ENCODE measurements around the gene FANCI. TPM values are rescaled to one million over a fixed set of nuclear protein-coding genes. Genes with fewer than 3 reads are reported as not detected.
"Not testable (repeated sequence)": the region's sequence is repeated elsewhere in the genome, so short reads cannot be mapped to it uniquely, and the experiment has no call there.

Gene FANCI
- total RNA-seq, 3 donors from 2014 or later, result 50.3 to 65.1 (median 52.6) TPM

- H3K9me3 Mint-ChIP-seq, result no peaks in the 10 kb centered on the region
- no peak overlapping the region for H3K4me3 Mint-ChIP-seq
- ATAC-seq, result no peak
- DNase-seq, result no peak
- H3K27me3 Mint-ChIP-seq (ENCODE audit: low read depth), result peaks cover 2% of the 10 kb centered on the region
- H3K36me3 Mint-ChIP-seq (ENCODE audit: insufficient read depth), result no peaks in the 10 kb centered on the region
- H3K4me1 Mint-ChIP-seq (ENCODE audit: low read depth), result peaks cover 28% of the 10 kb centered on the region
Observed at GRCh38 chr15:89208256-89208655, 35.5 kb upstream of the FANCI start.

GRCh38 chr15:89209057-89209456 lies 34.7 kb upstream of the FANCI start:
- H3K36me3 Mint-ChIP-seq (ENCODE audit: insufficient read depth), result no peaks in the 10 kb centered on the region
- H3K4me1 Mint-ChIP-seq (ENCODE audit: low read depth), result peaks cover 20% of the 10 kb centered on the region
- H3K4me3 Mint-ChIP-seq, result no peak overlapping the region
- H3K27me3 Mint-ChIP-seq (ENCODE audit: low read depth), result peaks cover 2% of the 10 kb centered on the region
- ATAC-seq (no peak), DNase-seq (no peak)
- no peaks in the 10 kb centered on the region for H3K9me3 Mint-ChIP-seq

DNA sequence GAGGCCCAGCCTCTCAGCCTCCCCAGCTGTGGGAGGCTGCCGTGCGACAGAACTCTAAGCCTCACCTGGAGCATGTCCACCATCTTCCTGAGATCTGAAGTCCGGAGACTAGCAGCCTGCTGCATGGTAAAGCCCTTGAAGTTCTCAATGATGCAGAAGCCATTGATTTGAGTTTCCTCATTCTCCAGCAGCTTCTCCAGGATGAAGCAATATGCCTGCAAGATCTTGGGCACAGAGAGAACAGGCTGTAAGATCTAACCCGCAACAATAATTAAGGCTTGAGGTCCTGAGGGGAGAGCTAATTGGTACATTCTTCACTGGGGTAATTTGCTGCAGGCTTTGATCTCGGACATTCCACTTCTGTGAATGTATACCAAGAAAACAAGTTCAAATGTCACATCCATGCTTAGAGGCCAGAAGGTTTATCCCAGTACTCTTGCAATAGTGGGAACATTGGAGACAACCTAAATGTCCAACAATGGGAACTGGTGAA lies 32.1 kb upstream of the FANCI start:
- H3K9me3 Mint-ChIP-seq, result no peaks in the 10 kb centered on the region
- no peaks in the 10 kb centered on the region for H3K36me3 Mint-ChIP-seq (ENCODE audit: insufficient read depth)
- no peak overlapping the region for H3K4me3 Mint-ChIP-seq
- H3K4me1 Mint-ChIP-seq (ENCODE audit: low read depth), result peaks cover 6% of the 10 kb centered on the region
- H3K27me3 Mint-ChIP-seq (ENCODE audit: low read depth), result peaks cover 2% of the 10 kb centered on the region
- ATAC-seq, result no peak
- DNase-seq, result no peak

GRCh38 chr15:89215627-89216026 lies 28.2 kb upstream of the FANCI start:
- no peak for DNase-seq
- ATAC-seq, result no peak
- H3K9me3 Mint-ChIP-seq, result no peaks in the 10 kb centered on the region
- peaks cover 3% of the 10 kb centered on the region for H3K27me3 Mint-ChIP-seq (ENCODE audit: low read depth)
- H3K4me1 Mint-ChIP-seq (ENCODE audit: low read depth), result no peaks in the 10 kb centered on the region
- no peak overlapping the region for H3K4me3 Mint-ChIP-seq
- H3K36me3 Mint-ChIP-seq (ENCODE audit: insufficient read depth), result no peaks in the 10 kb centered on the region

- Mint-ChIP-seq H3K36me3 (ENCODE audit: insufficient read depth) (no peaks in the 10 kb centered on the region), H3K9me3 (no peaks in the 10 kb centered on the region), H3K4me1 (ENCODE audit: low read depth) (no peaks in the 10 kb centered on the region), H3K27me3 (ENCODE audit: low read depth) (peaks cover 3% of the 10 kb centered on the region), H3K4me3 (no peak overlapping the region)
- ATAC-seq (no peak), DNase-seq (no peak)
Observed at GRCh38 chr15:89217031-89217430, 26.7 kb upstream of the FANCI start.

DNA sequence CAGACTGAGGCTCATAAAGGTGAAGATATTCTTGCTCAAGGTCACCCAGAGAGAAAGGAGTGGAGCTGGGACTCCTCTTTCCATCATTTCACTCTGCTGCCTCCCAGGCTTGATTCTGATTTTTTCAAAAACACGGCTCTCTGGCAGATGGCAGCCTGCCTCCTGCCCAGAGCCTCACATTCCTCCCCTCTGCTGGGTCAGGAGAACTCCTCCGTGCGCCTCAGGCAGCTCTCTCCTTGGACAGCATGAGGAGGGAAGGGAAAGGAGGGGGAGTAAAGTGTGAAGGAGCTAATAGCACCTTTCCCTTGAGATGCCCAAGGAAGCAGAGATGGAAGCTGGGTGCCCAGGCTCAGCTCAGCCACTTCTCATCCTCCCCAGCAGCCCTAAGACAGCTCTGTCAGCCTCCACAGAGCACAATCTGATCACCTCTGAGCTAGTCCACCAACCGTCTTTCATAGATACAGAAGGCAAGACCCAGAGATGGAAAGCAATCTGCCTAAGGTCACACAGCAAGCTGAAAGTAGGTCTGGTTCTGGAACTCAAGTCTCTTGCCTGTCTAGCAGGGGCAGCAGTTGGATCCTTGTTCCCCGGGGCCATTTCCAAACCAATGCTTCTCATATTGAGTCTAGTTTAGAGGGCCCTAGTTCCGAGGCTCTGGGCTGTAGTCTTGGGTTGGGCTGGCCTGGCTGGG lies 25.9 kb upstream of the FANCI start:
- Mint-ChIP-seq H3K27me3 (ENCODE audit: low read depth) (peaks cover 3% of the 10 kb centered on the region), H3K9me3 (no peaks in the 10 kb centered on the region), H3K4me1 (ENCODE audit: low read depth) (no peaks in the 10 kb centered on the region), H3K36me3 (ENCODE audit: insufficient read depth) (no peaks in the 10 kb centered on the region), H3K4me3 (no peak overlapping the region)
- no peak for ATAC-seq
- DNase-seq, result no peak

DNA sequence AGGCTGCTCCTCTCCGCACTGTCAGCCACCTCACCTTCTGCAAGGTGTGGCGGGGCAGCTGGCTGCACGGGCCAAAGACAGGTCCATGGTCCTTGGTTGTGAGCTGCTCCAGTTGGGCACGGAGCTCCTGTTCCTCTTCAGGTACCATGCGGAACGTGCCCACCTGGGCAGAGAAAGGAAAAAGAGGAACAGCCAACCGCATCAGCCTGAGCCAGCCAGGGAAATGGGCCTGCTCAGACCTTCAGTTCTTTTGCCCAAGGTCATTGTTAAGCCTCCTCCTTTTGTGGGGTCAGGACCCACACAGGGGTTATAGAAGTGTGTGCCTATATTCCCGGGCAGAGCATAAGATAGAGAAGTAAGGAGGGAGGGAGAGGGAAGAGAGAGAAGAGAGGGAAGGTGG lies 25.2 kb upstream of the FANCI start:
- DNase-seq (no peak), ATAC-seq (no peak)
- no peaks in the 10 kb centered on the region for H3K36me3 Mint-ChIP-seq (ENCODE audit: insufficient read depth)
- H3K27me3 Mint-ChIP-seq (ENCODE audit: low read depth), result peaks cover 3% of the 10 kb centered on the region
- no peak overlapping the region for H3K4me3 Mint-ChIP-seq
- no peaks in the 10 kb centered on the region for H3K4me1 Mint-ChIP-seq (ENCODE audit: low read depth)
- H3K9me3 Mint-ChIP-seq, result no peaks in the 10 kb centered on the region

DNA sequence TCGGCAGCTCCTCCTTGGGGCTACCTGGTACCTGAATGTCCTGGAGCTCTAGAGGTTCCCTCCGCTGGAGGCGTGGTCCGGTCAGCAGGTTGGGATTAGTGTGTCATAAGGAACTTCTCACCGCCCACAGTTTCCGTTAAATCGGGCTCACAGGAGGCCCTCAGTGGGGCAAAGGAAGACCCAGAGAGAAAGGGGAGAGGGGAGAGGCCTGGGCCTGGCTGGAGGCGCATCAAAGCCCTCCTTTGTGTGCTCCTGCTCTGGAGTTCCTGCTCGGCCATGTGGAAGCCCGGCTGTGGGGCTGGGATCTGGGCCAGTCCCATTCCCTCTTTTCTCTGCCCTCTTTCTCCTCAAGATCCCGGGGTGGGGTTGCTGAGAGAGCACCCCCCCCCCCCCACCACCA lies 22.2 kb upstream of the FANCI start, which contains the start of gene RLBP1:
Gene RLBP1 (minus strand): TSS at position 37 of the 400 bp plus-strand sequence. CDS start 2,604 bp downstream, outside the sequence.
- H3K4me1 Mint-ChIP-seq (ENCODE audit: low read depth), result no peaks in the 10 kb centered on the region
- H3K9me3 Mint-ChIP-seq, result no peaks in the 10 kb centered on the region
- DNase-seq (no peak), ATAC-seq (no peak)
- H3K27me3 Mint-ChIP-seq (ENCODE audit: low read depth), result peaks cover 3% of the 10 kb centered on the region
- no peak within 1 kb of the TSS for H3K4me3 Mint-ChIP-seq
- H3K36me3 Mint-ChIP-seq (ENCODE audit: insufficient read depth), result no peaks in the 10 kb centered on the region

GRCh38 chr15:89225588-89225987 lies 18.2 kb upstream of the FANCI start:
- DNase-seq, result no peak
- Mint-ChIP-seq H3K36me3 (ENCODE audit: insufficient read depth) (no peaks in the 10 kb centered on the region), H3K4me3 (no peak overlapping the region), H3K4me1 (ENCODE audit: low read depth) (no peaks in the 10 kb centered on the region), H3K9me3 (no peaks in the 10 kb centered on the region), H3K27me3 (ENCODE audit: low read depth) (peaks cover 7% of the 10 kb centered on the region)
- no peak for ATAC-seq

DNA sequence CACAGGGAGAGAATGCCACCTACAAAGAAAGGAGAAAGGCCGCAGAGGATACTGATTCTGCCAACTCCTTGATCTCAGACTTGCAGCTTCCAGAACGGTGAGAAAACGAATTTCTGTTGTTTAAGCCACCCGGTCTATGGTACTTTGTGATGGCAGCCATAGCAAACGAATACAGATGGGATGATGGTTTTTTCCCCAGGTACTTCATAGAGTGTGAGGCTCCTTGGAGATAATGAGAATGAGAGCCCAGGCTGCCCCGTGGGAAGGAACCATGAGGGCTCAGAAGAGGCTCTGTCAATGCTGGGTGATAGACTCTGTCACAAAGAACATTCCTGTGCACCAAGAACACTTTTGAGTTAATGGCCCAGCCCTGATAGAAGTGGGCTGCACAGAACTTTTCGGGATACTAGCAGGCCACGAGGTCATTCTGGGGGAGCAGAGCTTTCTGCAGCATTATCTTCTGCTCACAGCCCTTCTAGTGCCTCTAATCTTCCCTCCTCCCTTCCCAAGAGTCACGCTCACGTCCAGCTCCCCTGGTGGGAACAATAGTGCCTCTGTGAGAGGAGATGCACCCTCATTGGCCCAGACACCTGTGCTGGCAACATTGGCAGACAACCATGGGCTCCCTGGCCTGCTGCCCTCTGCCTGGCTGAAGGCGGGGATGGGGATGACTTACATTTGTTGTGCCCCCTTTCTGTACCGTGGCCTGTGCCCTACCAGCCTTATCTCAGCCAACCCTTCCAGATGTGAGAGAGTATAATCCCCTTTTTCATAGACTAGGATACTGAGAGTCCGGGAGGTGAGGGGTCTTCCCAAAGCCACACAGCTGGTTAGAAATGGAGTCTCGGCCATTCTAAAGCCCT lies 17.2 kb upstream of the FANCI start:
- Mint-ChIP-seq H3K9me3 (no peaks in the 10 kb centered on the region), H3K4me1 (ENCODE audit: low read depth) (no peaks in the 10 kb centered on the region), H3K4me3 (no peak overlapping the region), H3K27me3 (ENCODE audit: low read depth) (peaks cover 8% of the 10 kb centered on the region), H3K36me3 (ENCODE audit: insufficient read depth) (no peaks in the 10 kb centered on the region)
- DNase-seq, result no peak
- no peak for ATAC-seq

GRCh38 chr15:89227425-89227824 lies 16.4 kb upstream of the FANCI start:
- ATAC-seq (no peak), DNase-seq (no peak)
- H3K9me3 Mint-ChIP-seq, result no peaks in the 10 kb centered on the region
- no peaks in the 10 kb centered on the region for H3K36me3 Mint-ChIP-seq (ENCODE audit: insufficient read depth)
- no peaks in the 10 kb centered on the region for H3K4me1 Mint-ChIP-seq (ENCODE audit: low read depth)
- no peak overlapping the region for H3K4me3 Mint-ChIP-seq
- peaks cover 8% of the 10 kb centered on the region for H3K27me3 Mint-ChIP-seq (ENCODE audit: low read depth)

GRCh38 chr15:89230277-89230676 lies 13.5 kb upstream of the FANCI start:
- Mint-ChIP-seq H3K4me3 (no peak overlapping the region), H3K27me3 (ENCODE audit: low read depth) (peaks cover 20% of the 10 kb centered on the region), H3K36me3 (ENCODE audit: insufficient read depth) (no peaks in the 10 kb centered on the region), H3K4me1 (ENCODE audit: low read depth) (no peaks in the 10 kb centered on the region), H3K9me3 (no peaks in the 10 kb centered on the region)
- ATAC-seq (no peak), DNase-seq (no peak)

- Mint-ChIP-seq H3K9me3 (no peaks in the 10 kb centered on the region), H3K27me3 (ENCODE audit: low read depth) (peaks cover 22% of the 10 kb centered on the region), H3K36me3 (ENCODE audit: insufficient read depth) (no peaks in the 10 kb centered on the region), H3K4me1 (ENCODE audit: low read depth) (no peaks in the 10 kb centered on the region), H3K4me3 (no peak overlapping the region)
- ATAC-seq (no peak), DNase-seq (no peak)
Observed at GRCh38 chr15:89231832-89232231, 11.9 kb upstream of the FANCI start.

GRCh38 chr15:89239883-89240810 lies 3.6 kb upstream of the FANCI start:
- not testable (repeated sequence) for H3K9me3 Mint-ChIP-seq; H3K4me3 Mint-ChIP-seq; H3K27me3 Mint-ChIP-seq (ENCODE audit: low read depth); H3K36me3 Mint-ChIP-seq (ENCODE audit: insufficient read depth); ATAC-seq; DNase-seq
- H3K4me1 Mint-ChIP-seq (ENCODE audit: low read depth), result peaks cover 19% of the 10 kb centered on the region
